GM12864 (cell line): ENCODE data around the gene FAT1.

Source experiments
- DNase-seq: peaks from one replicate; pipeline ENCODE4 v3.0.0-alpha.2; 2011; ENCODE audit warnings: low read depth
- H3K4me3 ChIP-seq: 2 replicates; pipeline ENCODE4 v1.5.1; 2011; ENCODE audit warnings: mild to moderate bottlenecking, low read depth, low read length, control low read depth
- CTCF ChIP-seq: IDR thresholded peaks from 2 replicates; pipeline ENCODE4 v1.5.1; 2011; ENCODE audit warnings: low read depth, mild to moderate bottlenecking, moderate library complexity, low read length, control low read depth, inconsistent platforms; ENCODE audit errors: missing control alignments

Gene FAT1

GRCh38 chr4:186630128-186630527 lies 93.5 kb downstream of the FAT1 start:
- no peak for DNase-seq
- no peak for TF ChIP-seq CTCF
- no peak overlapping the region for H3K4me3 ChIP-seq

- TF ChIP-seq CTCF: no peak
- no peak overlapping the region for H3K4me3 ChIP-seq
- no peak for DNase-seq
Measured at GRCh38 chr4:186628058-186628711, 95.5 kb downstream of the FAT1 start.

GRCh38 chr4:186627226-186627865 lies 96.3 kb downstream of the FAT1 start:
- H3K4me3 ChIP-seq: no peak overlapping the region
- TF ChIP-seq CTCF: no peak
- DNase-seq: no peak

- H3K4me3 ChIP-seq: no peak overlapping the region
- TF ChIP-seq CTCF: no peak
- no peak for DNase-seq
Measured at GRCh38 chr4:186624951-186625350, 98.7 kb downstream of the FAT1 start.

GRCh38 chr4:186623546-186623945 lies 100.1 kb downstream of the FAT1 start:
- DNase-seq: no peak
- no peak for TF ChIP-seq CTCF

GRCh38 chr4:186622788-186623464 lies 100.7 kb downstream of the FAT1 start:
- H3K4me3 ChIP-seq: no peak overlapping the region
- no peak for TF ChIP-seq CTCF
- no peak for DNase-seq

More at GRCh38 chr4:186623546-186623945, 100.1 kb downstream of the FAT1 start:
- no peak overlapping the region for H3K4me3 ChIP-seq
